Fibroblast of mammary gland (primary cell): Measurements from ENCODE around the gene BCAR1.
A peak's percentile ranks its signal among the peaks of the same experiment; 100 is the strongest.

Experiments
- DNase-seq: peaks from one replicate; pipeline ENCODE4 v3.0.0-alpha.2; 2010; ENCODE audit warnings: low read depth
- H3K4me3 ChIP-seq: 2 replicates; pipeline ENCODE4 v1.5.1; 2011; ENCODE audit warnings: low read depth, mild to moderate bottlenecking, low read length, moderate library complexity; ENCODE audit not compliant: control insufficient read depth
- TF ChIP-seq, protein P1 (sequence below): conservative IDR thresholded peaks from 2 replicates; pipeline ENCODE4 v1.5.1; 2011; ENCODE audit warnings: low read depth, low read length, inconsistent platforms; ENCODE audit not compliant: control insufficient read depth, insufficient read depth

Gene BCAR1, protein sequence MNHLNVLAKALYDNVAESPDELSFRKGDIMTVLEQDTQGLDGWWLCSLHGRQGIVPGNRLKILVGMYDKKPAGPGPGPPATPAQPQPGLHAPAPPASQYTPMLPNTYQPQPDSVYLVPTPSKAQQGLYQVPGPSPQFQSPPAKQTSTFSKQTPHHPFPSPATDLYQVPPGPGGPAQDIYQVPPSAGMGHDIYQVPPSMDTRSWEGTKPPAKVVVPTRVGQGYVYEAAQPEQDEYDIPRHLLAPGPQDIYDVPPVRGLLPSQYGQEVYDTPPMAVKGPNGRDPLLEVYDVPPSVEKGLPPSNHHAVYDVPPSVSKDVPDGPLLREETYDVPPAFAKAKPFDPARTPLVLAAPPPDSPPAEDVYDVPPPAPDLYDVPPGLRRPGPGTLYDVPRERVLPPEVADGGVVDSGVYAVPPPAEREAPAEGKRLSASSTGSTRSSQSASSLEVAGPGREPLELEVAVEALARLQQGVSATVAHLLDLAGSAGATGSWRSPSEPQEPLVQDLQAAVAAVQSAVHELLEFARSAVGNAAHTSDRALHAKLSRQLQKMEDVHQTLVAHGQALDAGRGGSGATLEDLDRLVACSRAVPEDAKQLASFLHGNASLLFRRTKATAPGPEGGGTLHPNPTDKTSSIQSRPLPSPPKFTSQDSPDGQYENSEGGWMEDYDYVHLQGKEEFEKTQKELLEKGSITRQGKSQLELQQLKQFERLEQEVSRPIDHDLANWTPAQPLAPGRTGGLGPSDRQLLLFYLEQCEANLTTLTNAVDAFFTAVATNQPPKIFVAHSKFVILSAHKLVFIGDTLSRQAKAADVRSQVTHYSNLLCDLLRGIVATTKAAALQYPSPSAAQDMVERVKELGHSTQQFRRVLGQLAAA

DNA sequence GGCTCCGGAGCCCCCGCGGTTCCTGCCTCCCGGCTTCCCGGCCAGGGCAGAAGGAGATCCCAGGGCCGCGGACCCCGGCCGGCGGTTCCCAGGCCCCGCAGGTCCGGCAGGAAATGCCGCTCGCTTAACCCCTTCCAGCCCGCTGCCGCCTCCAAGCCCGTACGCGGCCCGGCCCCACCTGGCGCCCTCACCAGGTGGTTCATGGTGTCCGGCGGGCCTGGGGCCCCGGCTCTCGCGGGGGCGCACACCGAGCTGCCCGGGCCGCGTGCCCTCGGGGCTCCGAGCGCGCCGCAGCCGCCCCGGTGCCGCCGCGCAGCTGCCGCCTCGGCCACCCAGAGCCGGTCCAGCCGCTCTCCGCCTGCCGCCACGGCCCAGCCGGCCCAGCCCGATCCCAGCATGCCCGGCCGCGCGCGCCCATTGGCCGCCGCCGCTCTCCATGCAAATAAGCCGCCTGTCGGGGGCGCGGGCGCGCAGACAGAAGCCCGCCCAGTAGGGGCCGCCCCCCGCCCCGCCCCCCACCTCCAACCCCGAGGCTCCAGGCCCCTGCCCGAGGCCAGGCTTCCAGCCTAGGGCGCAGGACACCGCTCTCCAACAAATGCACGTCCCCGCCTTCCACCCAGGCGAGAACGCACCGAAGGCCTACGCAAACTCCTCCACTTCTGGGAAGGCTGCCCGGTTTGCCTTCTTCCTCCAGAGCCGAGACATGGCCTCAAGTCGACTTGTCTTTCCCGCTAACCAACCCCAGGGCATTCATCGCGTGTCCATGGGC is at the start of gene BCAR1:
Gene BCAR1, minus strand, starts transcription at position 345 of the 769 bp plus-strand sequence. Its CDS starts 142 bp downstream, at position 203.
- DNase-seq: peak; percentile 94
- TF ChIP-seq, protein P1, sequence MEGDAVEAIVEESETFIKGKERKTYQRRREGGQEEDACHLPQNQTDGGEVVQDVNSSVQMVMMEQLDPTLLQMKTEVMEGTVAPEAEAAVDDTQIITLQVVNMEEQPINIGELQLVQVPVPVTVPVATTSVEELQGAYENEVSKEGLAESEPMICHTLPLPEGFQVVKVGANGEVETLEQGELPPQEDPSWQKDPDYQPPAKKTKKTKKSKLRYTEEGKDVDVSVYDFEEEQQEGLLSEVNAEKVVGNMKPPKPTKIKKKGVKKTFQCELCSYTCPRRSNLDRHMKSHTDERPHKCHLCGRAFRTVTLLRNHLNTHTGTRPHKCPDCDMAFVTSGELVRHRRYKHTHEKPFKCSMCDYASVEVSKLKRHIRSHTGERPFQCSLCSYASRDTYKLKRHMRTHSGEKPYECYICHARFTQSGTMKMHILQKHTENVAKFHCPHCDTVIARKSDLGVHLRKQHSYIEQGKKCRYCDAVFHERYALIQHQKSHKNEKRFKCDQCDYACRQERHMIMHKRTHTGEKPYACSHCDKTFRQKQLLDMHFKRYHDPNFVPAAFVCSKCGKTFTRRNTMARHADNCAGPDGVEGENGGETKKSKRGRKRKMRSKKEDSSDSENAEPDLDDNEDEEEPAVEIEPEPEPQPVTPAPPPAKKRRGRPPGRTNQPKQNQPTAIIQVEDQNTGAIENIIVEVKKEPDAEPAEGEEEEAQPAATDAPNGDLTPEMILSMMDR: no peak
- H3K4me3 ChIP-seq: peak within 1 kb of the TSS; percentile 70

DNA sequence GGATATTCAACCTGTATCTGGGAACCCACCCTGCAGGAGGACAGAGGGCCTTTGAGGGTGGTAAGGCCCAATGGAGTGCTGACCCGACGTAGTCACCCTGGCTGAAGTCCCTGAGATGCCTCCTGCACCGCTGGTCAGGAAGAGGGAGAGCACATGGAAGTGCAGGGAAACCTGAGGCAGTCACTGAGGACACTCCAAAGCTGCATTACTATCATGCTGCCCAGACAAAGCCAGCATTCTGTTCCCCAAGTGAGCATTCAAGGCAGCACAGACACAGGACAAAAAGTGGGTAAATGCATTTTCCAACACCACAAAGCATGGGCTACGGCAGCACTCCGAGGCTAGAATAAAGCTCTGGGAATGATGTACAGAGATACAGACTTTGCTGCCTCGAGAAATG is 46.8 kb upstream of the BCAR1 start:
- TF ChIP-seq, protein P1: no peak
- DNase-seq: no peak
- H3K4me3 ChIP-seq: no peak overlapping the region

DNA sequence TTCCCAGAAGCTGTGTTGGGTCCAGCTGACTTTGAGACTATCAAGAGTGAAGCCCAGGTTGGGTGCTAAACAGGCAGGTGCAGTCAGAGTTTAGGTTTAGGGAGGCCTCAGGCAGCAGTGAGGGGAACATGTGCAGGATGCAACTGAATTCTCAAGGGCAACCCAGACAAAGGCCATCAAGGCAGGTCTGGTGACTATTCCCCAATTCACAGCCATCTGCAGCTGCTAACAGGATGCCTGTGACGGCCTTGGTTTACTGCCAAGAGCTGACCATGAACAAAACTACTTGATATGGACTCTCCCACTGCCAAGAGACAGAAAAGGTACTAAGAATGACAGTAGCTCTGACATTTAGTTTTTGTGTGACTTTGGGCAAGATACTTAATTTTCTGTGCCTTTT is 45.2 kb upstream of the BCAR1 start:
- DNase-seq: peak; percentile 33
- H3K4me3 ChIP-seq: no peak overlapping the region
- TF ChIP-seq, protein P1: no peak

DNA sequence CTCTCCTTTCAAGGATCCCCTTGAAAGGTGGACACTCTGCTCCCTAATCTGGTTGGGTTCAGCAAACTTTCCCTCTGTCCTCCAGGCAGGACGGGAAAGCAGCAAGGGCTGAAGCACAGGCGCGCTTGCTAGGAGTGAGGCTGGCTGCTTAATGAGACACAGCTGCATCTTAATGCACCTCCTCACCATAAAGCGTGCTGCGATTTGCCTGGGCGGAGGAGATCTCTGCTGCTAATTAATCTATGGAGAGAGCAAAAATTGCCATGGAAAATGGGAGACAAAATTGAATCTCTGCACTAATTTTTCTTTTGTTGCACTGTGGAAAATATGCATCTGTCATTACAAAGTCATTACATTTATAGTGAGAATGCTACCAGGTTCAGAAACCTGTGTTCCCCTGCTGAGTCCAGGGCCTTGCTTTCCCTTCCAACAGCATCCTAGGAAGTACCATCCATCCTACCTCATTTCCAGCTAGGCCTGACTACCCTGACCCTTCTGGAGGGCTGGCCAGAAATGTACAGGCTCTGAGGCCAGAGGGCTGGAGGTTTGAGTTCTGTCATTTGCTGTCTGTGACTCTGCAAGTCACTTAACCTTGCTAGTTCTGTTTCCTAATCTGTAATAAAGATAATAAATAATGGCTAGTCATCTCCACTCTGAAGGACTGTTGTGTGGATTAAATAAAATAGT is 43.5 kb upstream of the BCAR1 start:
- DNase-seq: no peak
- TF ChIP-seq, protein P1: no peak

DNA sequence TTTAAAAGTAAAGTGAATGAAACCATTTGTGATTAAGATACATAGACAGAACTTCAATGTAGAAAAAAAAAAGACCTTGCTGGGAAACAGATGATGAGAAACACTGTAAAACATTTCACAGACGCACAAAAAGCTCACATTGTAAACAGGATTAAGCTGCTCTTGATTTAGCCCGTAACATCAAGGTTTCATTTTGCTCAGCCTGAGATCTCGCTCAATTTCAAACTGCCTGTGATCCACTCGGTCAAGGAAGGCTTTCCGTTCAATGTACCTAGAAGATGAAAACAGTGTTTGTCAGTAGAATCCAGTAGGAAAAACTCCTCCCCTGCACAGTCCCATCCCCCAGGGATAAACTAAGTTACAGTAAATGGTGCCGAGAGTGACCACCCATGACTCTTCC is 42.3 kb upstream of the BCAR1 start:
- DNase-seq: no peak
- H3K4me3 ChIP-seq: no peak overlapping the region
- TF ChIP-seq, protein P1: no peak

More for the DNA sequence above, 43.5 kb upstream of the BCAR1 start:
- H3K4me3 ChIP-seq: no peak overlapping the region

DNA sequence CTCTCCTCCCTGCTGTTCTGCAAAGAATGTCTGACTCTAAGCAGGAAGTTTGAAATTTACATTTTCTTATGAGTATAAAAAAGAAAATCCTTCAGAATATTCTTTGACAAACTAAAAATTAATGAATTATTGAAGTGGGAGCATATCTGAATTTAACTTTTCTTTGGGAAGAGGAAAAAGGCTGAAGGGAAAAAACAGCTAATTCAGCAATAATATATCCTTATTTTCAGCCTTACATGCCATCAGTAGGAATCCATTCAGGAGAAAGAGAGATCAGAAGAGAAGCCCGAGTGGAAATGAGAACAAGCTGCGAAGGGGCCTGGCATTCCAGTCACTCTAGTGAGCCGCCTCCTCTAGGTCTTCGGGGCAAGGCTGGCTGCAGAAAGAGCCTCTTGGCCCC is 41.7 kb upstream of the BCAR1 start:
- no peak for DNase-seq
- TF ChIP-seq, protein P1: no peak
- no peak overlapping the region for H3K4me3 ChIP-seq
